ENCODE measurements around the gene PIK3R3. TPM values are rescaled to one million over a fixed set of nuclear protein-coding genes. Genes with fewer than 3 reads are reported as not detected.

Gene PIK3R3
- total RNA-seq, 1 experiment from 2014 or later = 36.3 TPM

DNA sequence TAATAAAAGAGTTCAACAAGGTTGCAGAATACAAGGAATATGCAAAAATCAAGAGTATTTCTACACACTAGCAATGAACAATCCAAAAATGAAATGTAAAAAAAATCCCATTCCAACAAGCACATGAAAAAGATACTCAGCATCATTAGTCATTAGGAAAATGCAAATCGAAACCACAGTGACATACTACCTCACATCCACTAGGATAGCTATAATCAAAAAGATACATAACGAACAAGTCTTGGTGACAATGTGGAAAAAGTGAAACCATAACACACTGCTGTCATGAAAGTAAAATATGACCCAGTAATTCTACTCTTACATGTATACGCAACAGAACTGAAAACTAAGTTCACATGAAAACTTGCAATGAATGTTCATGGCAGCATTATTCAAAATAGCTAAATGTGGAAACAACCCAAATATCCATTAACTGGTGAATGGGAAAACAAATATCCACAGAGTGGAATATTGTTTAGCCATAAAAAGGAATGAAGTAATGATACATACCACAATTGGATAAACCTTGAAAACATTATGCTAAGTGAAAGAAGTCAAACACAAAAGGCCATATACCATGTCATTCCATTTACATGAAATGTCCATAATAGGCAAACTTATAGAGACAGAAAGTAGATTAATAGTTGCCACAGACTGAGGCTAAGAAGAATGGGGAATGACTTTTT, 34.3 kb downstream of the PIK3R3 start:
- Histone ChIP-seq H3K27ac (ENCODE audit: low read length) (no peak overlapping the region), H3K9me3 (ENCODE audit: control insufficient read depth, insufficient read depth, low read depth, low read length) (peaks cover 4% of the 10 kb centered on the region; the same call in 1 of the 2 replicates), H3K36me3 (ENCODE audit: control insufficient read depth, insufficient read depth, low read length) (no peaks in the 10 kb centered on the region), H3K4me1 (ENCODE audit: control insufficient read depth, insufficient read depth, low read length) (0 out of 2 replicates have a peak, but pooled peaks cover 6% of the 10 kb centered on the region), H3K4me3 (ENCODE audit: low read depth in 2 of 2, low read length in 2 of 2) (no peak overlapping the region), H3K27me3 (ENCODE audit: control insufficient read depth, insufficient read depth, low read length) (no peaks in the 10 kb centered on the region)
- intact Hi-C loops (cut with micrococcal nuclease; ENCODE audit: unreplicated experiment) (no loop called here), in situ Hi-C loops (cut with HindIII; ENCODE audit: low pct_unique_long_range_greater_than_20kb, low sequenced_read_pairs) (no loop called here)
- POLR2A ChIA-PET = no interaction called here
- BruUV-seq (replicated peaks) = no TSS peak
- no peak for DNase-seq (ENCODE audit: low read depth, low spot score)
- ATAC-seq = no peak
- TF ChIP-seq, protein P1, sequence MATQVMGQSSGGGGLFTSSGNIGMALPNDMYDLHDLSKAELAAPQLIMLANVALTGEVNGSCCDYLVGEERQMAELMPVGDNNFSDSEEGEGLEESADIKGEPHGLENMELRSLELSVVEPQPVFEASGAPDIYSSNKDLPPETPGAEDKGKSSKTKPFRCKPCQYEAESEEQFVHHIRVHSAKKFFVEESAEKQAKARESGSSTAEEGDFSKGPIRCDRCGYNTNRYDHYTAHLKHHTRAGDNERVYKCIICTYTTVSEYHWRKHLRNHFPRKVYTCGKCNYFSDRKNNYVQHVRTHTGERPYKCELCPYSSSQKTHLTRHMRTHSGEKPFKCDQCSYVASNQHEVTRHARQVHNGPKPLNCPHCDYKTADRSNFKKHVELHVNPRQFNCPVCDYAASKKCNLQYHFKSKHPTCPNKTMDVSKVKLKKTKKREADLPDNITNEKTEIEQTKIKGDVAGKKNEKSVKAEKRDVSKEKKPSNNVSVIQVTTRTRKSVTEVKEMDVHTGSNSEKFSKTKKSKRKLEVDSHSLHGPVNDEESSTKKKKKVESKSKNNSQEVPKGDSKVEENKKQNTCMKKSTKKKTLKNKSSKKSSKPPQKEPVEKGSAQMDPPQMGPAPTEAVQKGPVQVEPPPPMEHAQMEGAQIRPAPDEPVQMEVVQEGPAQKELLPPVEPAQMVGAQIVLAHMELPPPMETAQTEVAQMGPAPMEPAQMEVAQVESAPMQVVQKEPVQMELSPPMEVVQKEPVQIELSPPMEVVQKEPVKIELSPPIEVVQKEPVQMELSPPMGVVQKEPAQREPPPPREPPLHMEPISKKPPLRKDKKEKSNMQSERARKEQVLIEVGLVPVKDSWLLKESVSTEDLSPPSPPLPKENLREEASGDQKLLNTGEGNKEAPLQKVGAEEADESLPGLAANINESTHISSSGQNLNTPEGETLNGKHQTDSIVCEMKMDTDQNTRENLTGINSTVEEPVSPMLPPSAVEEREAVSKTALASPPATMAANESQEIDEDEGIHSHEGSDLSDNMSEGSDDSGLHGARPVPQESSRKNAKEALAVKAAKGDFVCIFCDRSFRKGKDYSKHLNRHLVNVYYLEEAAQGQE (IDR thresholded peaks at IDR 0.05; ENCODE audit: insufficient read depth in 1 of 2, low read depth in 2 of 2, low read length in 1 of 2) = no peak
- TF ChIP-seq TCF7L2 (IDR thresholded peaks at IDR 0.05; ENCODE audit: low read depth, low read length) (no peak), SIN3A (IDR thresholded peaks at IDR 0.05; ENCODE audit: borderline replicate concordance, insufficient read depth, low read depth, low read length) (no peak), POLR2AphosphoS5 (IDR thresholded peaks at IDR 0.05; ENCODE audit: low read depth, low read length) (no peak)
- TF ChIP-seq, protein P2, sequence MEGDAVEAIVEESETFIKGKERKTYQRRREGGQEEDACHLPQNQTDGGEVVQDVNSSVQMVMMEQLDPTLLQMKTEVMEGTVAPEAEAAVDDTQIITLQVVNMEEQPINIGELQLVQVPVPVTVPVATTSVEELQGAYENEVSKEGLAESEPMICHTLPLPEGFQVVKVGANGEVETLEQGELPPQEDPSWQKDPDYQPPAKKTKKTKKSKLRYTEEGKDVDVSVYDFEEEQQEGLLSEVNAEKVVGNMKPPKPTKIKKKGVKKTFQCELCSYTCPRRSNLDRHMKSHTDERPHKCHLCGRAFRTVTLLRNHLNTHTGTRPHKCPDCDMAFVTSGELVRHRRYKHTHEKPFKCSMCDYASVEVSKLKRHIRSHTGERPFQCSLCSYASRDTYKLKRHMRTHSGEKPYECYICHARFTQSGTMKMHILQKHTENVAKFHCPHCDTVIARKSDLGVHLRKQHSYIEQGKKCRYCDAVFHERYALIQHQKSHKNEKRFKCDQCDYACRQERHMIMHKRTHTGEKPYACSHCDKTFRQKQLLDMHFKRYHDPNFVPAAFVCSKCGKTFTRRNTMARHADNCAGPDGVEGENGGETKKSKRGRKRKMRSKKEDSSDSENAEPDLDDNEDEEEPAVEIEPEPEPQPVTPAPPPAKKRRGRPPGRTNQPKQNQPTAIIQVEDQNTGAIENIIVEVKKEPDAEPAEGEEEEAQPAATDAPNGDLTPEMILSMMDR (IDR thresholded peaks at IDR 0.05) = no peak
- CTCF ChIA-PET = interaction anchor here (0.8 kb wide), 1 partner anchor 11 kb away, joined by 3 read pairs; no protein-coding TSS in a partner anchor

DNA sequence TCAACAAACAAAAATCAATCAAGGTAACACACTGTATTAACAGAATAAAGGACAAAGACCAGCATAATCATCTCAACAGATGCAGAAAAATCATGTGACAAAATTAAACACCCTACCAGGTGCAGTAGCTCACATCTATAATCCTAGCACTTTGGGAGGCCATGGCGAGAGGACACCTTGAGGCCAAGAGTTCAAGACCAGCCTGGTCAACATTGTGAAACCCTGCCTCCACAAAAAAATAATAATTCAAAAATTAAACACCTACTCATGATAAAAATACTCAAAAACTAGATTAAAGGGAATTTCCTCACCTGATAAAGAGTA, 35.3 kb downstream of the PIK3R3 start:
- no peak for ATAC-seq
- TF ChIP-seq, protein P1 (IDR thresholded peaks at IDR 0.05; ENCODE audit: insufficient read depth in 1 of 2, low read depth in 2 of 2, low read length in 1 of 2) = no peak
- TF ChIP-seq, protein P2 (IDR thresholded peaks at IDR 0.05) = no peak
- TF ChIP-seq TCF7L2 (IDR thresholded peaks at IDR 0.05; ENCODE audit: low read depth, low read length) = no peak
- no peak for TF ChIP-seq SIN3A (IDR thresholded peaks at IDR 0.05; ENCODE audit: borderline replicate concordance, insufficient read depth, low read depth, low read length)
- no peak for TF ChIP-seq POLR2AphosphoS5 (IDR thresholded peaks at IDR 0.05; ENCODE audit: low read depth, low read length)
- no peak for DNase-seq (ENCODE audit: low read depth, low spot score)
- no peak overlapping the region for H3K4me3 ChIP-seq (ENCODE audit: low read depth in 2 of 2, low read length in 2 of 2)
- ChIA-PET POLR2A (interaction anchor here (0.6 kb wide), 1 partner anchor 79 kb away, joined by 5 read pairs; no protein-coding TSS in a partner anchor), CTCF (no interaction called here)
- H3K4me1 ChIP-seq (ENCODE audit: control insufficient read depth, insufficient read depth, low read length) = 0 out of 2 replicates have a peak, but pooled peaks cover 6% of the 10 kb centered on the region
- in situ Hi-C loops (cut with HindIII; ENCODE audit: low pct_unique_long_range_greater_than_20kb, low sequenced_read_pairs) = no loop called here
- intact Hi-C loops (cut with micrococcal nuclease; ENCODE audit: unreplicated experiment) = no loop called here
- peaks cover 4% of the 10 kb centered on the region; the same call in 1 of the 2 replicates for H3K9me3 ChIP-seq (ENCODE audit: control insufficient read depth, insufficient read depth, low read depth, low read length)
- H3K36me3 ChIP-seq (ENCODE audit: control insufficient read depth, insufficient read depth, low read length) = no peaks in the 10 kb centered on the region
- H3K27me3 ChIP-seq (ENCODE audit: control insufficient read depth, insufficient read depth, low read length) = no peaks in the 10 kb centered on the region
- BruUV-seq (replicated peaks) = no TSS peak
- H3K27ac ChIP-seq (ENCODE audit: low read length) = peak overlapping the region; percentile 39; the same call in 1 of the 2 replicates

Data from Panc1 (cell line).